ENCODE measurements around the gene GDPD5. TPM values are rescaled to one million over a fixed set of nuclear protein-coding genes. Genes with fewer than 3 reads are reported as not detected.

GDPD5 gene
- total and polyA plus RNA-seq, 2 donors (not counting 3 experiments of a cell fraction or from before 2014, with no cell fraction given) = 60.2 to 79.2 TPM

GRCh38 chr11:75442161-75442885, 83.4 kb downstream of the GDPD5 start:
- CTCF ChIA-PET = interaction anchor here (1.4 to 4.9 kb wide), 3 partner anchors 54 to 89 kb away, joined by 8 to 115 read pairs (median 49); partner anchors contain the start of gene GDPD5
- POLR2A ChIA-PET = no interaction called here

More at GRCh38 chr11:75442161-75442885, 83.4 kb downstream of the GDPD5 start:
- H3K4me3 ChIP-seq (replicated peaks in 1 of 3; ENCODE audit: insufficient read depth in 1 of 3, low read depth in 1 of 3, low read length in 3 of 3) = no peak overlapping the region
- dilution Hi-C loops (cut with MboI; ENCODE audit: extremely low pct_ligation_motif_present, low sequenced_read_pairs) (loop anchor here (10.0 kb wide), 1 partner anchor 92 kb away; no protein-coding TSS in a partner anchor), intact Hi-C loops (cut with micrococcal nuclease) (no loop called here)
- FAIRE-seq (no peak), DNase-seq (ENCODE audit: low read depth, low spot score) (no peak)
- H3K79me2 ChIP-seq (ENCODE audit: control insufficient read depth, insufficient read depth, low read length) = no peaks in the 10 kb centered on the region
- no peak overlapping the region for H3K27ac ChIP-seq (ENCODE audit: insufficient read depth, low read depth, low read length)
- no peaks in the 10 kb centered on the region for H3K27me3 ChIP-seq (ENCODE audit: control insufficient read depth in 2 of 2, insufficient read depth in 2 of 2, low read length in 2 of 2)
- no TSS peak for BruUV-seq (replicated peaks)
- no peaks in the 10 kb centered on the region for H3K4me1 ChIP-seq (ENCODE audit: control insufficient read depth, extremely low read depth, insufficient read depth, low read length)
- H3K36me3 ChIP-seq (ENCODE audit: control insufficient read depth in 2 of 2, extremely low read depth in 1 of 2, insufficient read depth in 2 of 2, low read length in 2 of 2) = peaks cover 0 to 33% of the 10 kb centered on the region in 2 experiments
- no peaks in the 10 kb centered on the region for H4K20me1 ChIP-seq (replicated peaks; ENCODE audit: control insufficient read depth, extremely low read depth, insufficient read depth, low read length)
- TF ChIP-seq FOS (IDR thresholded peaks at IDR 0.05; ENCODE audit: borderline replicate concordance, insufficient read depth, low read length) = no peak
- TF ChIP-seq JUN (IDR thresholded peaks at IDR 0.05; ENCODE audit: borderline replicate concordance, insufficient read depth, insufficient read length, low read depth) = no peak
- no peak for TF ChIP-seq MAX (IDR thresholded peaks at IDR 0.05; ENCODE audit: insufficient read depth, insufficient read length)
- TF ChIP-seq CTCF (IDR thresholded peaks at IDR 0.05; ENCODE audit: extremely low read depth in 1 of 2, insufficient read depth in 1 of 2, low read depth in 1 of 2, low read length in 2 of 2) = no peak
- no peak for TF ChIP-seq EZH2 (IDR thresholded peaks at IDR 0.05; ENCODE audit: borderline replicate concordance, low read depth, low read length, severe bottlenecking)
- TF ChIP-seq GATA2 (IDR thresholded peaks at IDR 0.05; ENCODE audit: insufficient read depth, insufficient read length, low read depth, low read length) = no peak
- no peak for TF ChIP-seq MYC (IDR thresholded peaks at IDR 0.05; ENCODE audit: low read depth, low read length)
- no peak for TF ChIP-seq POLR2A (IDR thresholded peaks at IDR 0.05; ENCODE audit: low read depth, low read length)
- no peak for TF ChIP-seq POLR2AphosphoS5 (IDR thresholded peaks at IDR 0.05; ENCODE audit: insufficient read depth, low read depth, low read length)
- no peak overlapping the region for H2AFZ ChIP-seq (ENCODE audit: low read depth, low read length)
- H3K9me3 ChIP-seq (replicated peaks; ENCODE audit: control insufficient read depth, insufficient read depth, low read length) = no peaks in the 10 kb centered on the region
- no peaks in the 10 kb centered on the region for H3K9me1 ChIP-seq (replicated peaks; ENCODE audit: control insufficient read depth, extremely low read depth, insufficient read depth, low read length)
- no peak overlapping the region for H3K9ac ChIP-seq (replicated peaks; ENCODE audit: extremely low read depth, insufficient read depth, low read length)
- H3K4me2 ChIP-seq (ENCODE audit: insufficient read depth, low read length) = no peak overlapping the region

All from endothelial cell of umbilical vein (primary cell).